ENCODE results near the gene GTPBP1. TPM values are rescaled to one million over a fixed set of nuclear protein-coding genes. Genes with fewer than 3 reads are reported as not detected.

The GTPBP1 gene
- total and polyA plus RNA-seq, 2 of the 13 experiments (the other 11 are each of a cell fraction or from before 2014, with no cell fraction given) = 22.3 to 27.0 TPM

DNA sequence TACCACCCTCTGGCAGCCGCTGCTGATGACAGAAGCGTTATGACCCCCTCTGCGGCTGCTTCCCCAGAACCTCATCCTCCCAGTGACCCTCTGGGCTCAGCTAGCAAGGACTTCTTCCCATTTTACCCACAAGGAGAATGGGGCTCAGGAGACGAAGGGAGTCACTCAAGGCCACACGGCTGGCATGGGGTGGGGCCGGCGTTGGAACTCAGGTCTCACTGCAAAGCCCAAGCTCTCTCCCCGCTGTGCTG is 66.8 kb downstream of the GTPBP1 start:
- H3K4me1 ChIP-seq (ENCODE audit: insufficient read depth, low read length) = peaks cover 17% of the 10 kb centered on the region; the same call in 1 of the 2 replicates
- ATAC-seq = no peak
- H3K4me2 ChIP-seq (ENCODE audit: low read depth, low read length) = 0 out of 2 replicates have a peak overlapping the region, but pooled peaks have one; percentile 32
- no peak overlapping the region for H3K4me3 ChIP-seq (replicated peaks in 1 of 3; ENCODE audit: insufficient read depth in 1 of 3, low read depth in 2 of 3, low read length in 3 of 3)
- no peak overlapping the region for H3K27ac ChIP-seq (ENCODE audit: extremely low read length, insufficient read depth, low read length)
- BruUV-seq (replicated peaks) = no TSS peak
- in situ Hi-C loops (cut with HindIII; ENCODE audit: extremely low pct_ligation_motif_present, low pct_unique_long_range_greater_than_20kb) (no loop called here), intact Hi-C loops (cut with micrococcal nuclease; ENCODE audit: unreplicated experiment) (no loop called here)
- CTCF ChIA-PET (ENCODE audit: low intra/inter-chr PET ratio, low total read pairs) = no interaction called here
- TF ChIP-seq, protein P1, sequence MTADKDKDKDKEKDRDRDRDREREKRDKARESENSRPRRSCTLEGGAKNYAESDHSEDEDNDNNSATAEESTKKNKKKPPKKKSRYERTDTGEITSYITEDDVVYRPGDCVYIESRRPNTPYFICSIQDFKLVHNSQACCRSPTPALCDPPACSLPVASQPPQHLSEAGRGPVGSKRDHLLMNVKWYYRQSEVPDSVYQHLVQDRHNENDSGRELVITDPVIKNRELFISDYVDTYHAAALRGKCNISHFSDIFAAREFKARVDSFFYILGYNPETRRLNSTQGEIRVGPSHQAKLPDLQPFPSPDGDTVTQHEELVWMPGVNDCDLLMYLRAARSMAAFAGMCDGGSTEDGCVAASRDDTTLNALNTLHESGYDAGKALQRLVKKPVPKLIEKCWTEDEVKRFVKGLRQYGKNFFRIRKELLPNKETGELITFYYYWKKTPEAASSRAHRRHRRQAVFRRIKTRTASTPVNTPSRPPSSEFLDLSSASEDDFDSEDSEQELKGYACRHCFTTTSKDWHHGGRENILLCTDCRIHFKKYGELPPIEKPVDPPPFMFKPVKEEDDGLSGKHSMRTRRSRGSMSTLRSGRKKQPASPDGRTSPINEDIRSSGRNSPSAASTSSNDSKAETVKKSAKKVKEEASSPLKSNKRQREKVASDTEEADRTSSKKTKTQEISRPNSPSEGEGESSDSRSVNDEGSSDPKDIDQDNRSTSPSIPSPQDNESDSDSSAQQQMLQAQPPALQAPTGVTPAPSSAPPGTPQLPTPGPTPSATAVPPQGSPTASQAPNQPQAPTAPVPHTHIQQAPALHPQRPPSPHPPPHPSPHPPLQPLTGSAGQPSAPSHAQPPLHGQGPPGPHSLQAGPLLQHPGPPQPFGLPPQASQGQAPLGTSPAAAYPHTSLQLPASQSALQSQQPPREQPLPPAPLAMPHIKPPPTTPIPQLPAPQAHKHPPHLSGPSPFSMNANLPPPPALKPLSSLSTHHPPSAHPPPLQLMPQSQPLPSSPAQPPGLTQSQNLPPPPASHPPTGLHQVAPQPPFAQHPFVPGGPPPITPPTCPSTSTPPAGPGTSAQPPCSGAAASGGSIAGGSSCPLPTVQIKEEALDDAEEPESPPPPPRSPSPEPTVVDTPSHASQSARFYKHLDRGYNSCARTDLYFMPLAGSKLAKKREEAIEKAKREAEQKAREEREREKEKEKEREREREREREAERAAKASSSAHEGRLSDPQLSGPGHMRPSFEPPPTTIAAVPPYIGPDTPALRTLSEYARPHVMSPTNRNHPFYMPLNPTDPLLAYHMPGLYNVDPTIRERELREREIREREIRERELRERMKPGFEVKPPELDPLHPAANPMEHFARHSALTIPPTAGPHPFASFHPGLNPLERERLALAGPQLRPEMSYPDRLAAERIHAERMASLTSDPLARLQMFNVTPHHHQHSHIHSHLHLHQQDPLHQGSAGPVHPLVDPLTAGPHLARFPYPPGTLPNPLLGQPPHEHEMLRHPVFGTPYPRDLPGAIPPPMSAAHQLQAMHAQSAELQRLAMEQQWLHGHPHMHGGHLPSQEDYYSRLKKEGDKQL (CRISPR knock-in tag; IDR thresholded peaks at IDR 0.05; ENCODE audit: low read depth) = no peak
- TF ChIP-seq, protein P2, sequence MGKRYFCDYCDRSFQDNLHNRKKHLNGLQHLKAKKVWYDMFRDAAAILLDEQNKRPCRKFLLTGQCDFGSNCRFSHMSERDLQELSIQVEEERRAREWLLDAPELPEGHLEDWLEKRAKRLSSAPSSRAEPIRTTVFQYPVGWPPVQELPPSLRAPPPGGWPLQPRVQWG (CRISPR knock-in tag; IDR thresholded peaks at IDR 0.05; ENCODE audit: borderline replicate concordance, low read depth) = no peak
- TF ChIP-seq, protein P3, sequence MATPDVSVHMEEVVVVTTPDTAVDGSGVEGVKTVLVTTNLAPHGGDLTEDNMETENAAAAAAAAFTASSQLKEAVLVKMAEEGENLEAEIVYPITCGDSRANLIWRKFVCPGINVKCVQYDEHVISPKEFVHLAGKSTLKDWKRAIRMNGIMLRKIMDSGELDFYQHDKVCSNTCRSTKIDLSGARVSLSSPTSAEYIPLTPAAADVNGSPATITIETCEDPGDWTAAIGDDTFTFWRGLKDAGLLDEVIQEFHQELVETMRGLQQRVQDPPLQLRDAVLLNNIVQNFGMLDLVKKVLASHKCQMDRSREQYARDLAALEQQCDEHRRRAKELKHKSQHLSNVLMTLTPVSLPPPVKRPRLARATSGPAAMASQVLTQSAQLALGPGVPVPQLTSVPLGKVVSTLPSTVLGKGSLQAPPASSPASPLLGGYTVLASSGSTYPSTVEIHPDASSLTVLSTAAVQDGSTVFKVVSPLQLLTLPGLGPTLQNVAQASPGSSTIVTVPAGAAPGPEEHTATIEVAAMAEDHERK (CRISPR knock-in tag; IDR thresholded peaks at IDR 0.05; ENCODE audit: low read depth) = no peak
- TF ChIP-seq SRSF1 (optimal IDR thresholded peaks at IDR 0.05; ENCODE audit: low read depth, low read length) = no peak
- TF ChIP-seq CENPT (CRISPR knock-in tag; IDR thresholded peaks at IDR 0.05; ENCODE audit: low read depth) = no peak
- no peak for TF ChIP-seq U2AF2 (IDR thresholded peaks at IDR 0.05; ENCODE audit: low read depth, low read length)
- TF ChIP-seq, protein P4, sequence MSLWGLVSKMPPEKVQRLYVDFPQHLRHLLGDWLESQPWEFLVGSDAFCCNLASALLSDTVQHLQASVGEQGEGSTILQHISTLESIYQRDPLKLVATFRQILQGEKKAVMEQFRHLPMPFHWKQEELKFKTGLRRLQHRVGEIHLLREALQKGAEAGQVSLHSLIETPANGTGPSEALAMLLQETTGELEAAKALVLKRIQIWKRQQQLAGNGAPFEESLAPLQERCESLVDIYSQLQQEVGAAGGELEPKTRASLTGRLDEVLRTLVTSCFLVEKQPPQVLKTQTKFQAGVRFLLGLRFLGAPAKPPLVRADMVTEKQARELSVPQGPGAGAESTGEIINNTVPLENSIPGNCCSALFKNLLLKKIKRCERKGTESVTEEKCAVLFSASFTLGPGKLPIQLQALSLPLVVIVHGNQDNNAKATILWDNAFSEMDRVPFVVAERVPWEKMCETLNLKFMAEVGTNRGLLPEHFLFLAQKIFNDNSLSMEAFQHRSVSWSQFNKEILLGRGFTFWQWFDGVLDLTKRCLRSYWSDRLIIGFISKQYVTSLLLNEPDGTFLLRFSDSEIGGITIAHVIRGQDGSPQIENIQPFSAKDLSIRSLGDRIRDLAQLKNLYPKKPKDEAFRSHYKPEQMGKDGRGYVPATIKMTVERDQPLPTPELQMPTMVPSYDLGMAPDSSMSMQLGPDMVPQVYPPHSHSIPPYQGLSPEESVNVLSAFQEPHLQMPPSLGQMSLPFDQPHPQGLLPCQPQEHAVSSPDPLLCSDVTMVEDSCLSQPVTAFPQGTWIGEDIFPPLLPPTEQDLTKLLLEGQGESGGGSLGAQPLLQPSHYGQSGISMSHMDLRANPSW (CRISPR knock-in tag; IDR thresholded peaks at IDR 0.05; ENCODE audit: borderline replicate concordance) = no peak
- TF ChIP-seq, protein P5, sequence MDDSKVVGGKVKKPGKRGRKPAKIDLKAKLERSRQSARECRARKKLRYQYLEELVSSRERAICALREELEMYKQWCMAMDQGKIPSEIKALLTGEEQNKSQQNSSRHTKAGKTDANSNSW (CRISPR knock-in tag; IDR thresholded peaks at IDR 0.05; ENCODE audit: borderline replicate concordance) = no peak
- no peak for DNase-seq (ENCODE audit: low spot score)
- H3K27me3 ChIP-seq (ENCODE audit: control insufficient read depth in 1 of 2, insufficient read depth in 2 of 2, low read length in 2 of 2) = peaks cover 1 to 18% of the 10 kb centered on the region in 2 experiments; a peak in 2 of 5 replicates
- POLR2A ChIA-PET = no interaction called here
- H4K20me1 ChIP-seq (ENCODE audit: insufficient read depth, low read length) = no peaks in the 10 kb centered on the region
- no peak for FAIRE-seq
- no peak overlapping the region for H3K9ac ChIP-seq (ENCODE audit: insufficient read depth, low read depth, low read length)
- no peaks in the 10 kb centered on the region for H3K36me3 ChIP-seq (replicated peaks in 1 of 2; ENCODE audit: control insufficient read depth in 1 of 2, insufficient read depth in 2 of 2, low read length in 2 of 2)
- no peaks in the 10 kb centered on the region for H3K79me2 ChIP-seq (ENCODE audit: insufficient read depth, low read length)
- H3K9me3 ChIP-seq (ENCODE audit: low read length) = no peaks in the 10 kb centered on the region
- WGBS (ENCODE audit: low lambda C conversion rate) = 71% methylated on average over 6 of the region's 8 CpGs
- no peak overlapping the region for H2AFZ ChIP-seq (ENCODE audit: low read length)
